Common myeloid progenitor, CD34-positive (primary cell): Measurements from ENCODE around the gene ABCA6. TPM values are rescaled to one million over a fixed set of nuclear protein-coding genes. Genes with fewer than 3 reads are reported as not detected.

ENCODE experiments used
- CTCF ChIA-PET: fragments of 350-600 bp; sonication (Branson Sonifier 250); formaldehyde crosslinking; loops from one replicate; lab custom pipeline; 2021; ENCODE audit warnings: antibody characterized with exemption; lab: Charles Lee
- POLR2A ChIA-PET: fragments of 350-600 bp; sonication (Branson Sonifier 250); formaldehyde crosslinking; loops from one replicate; lab custom pipeline; 2021; ENCODE audit warnings: antibody characterized with exemption; lab: Charles Lee
- DNase-seq, 3 donors: peaks; one replicate each; pipeline versions ENCODE4 v3.0.0 to v3.0.0-alpha.2; 2013
- H3K27ac ChIP-seq, 2 experiments: 1 replicate in 1 of 2; 2 replicates in 1 of 2; pipeline ENCODE4 v1.7.0; 2013; ENCODE audit warnings: inconsistent platforms in 2 of 2, low read length in 2 of 2, mild to moderate bottlenecking in 2 of 2, low read depth in 1 of 2, moderate library complexity in 1 of 2; ENCODE audit not compliant: severe bottlenecking in 2 of 2, insufficient read depth in 1 of 2, poor library complexity in 1 of 2
- H3K27me3 ChIP-seq, 5 experiments: replicated peaks in 2 of 5; 1 replicate in 3 of 5; 2 replicates in 2 of 5; pipeline versions ENCODE4 v1.6.1 to v1.7.0; 2013; ENCODE audit warnings: low read length in 4 of 5, mild to moderate bottlenecking in 2 of 5, moderate library complexity in 2 of 5, inconsistent platforms in 1 of 5; ENCODE audit not compliant: insufficient read depth in 5 of 5, control insufficient read depth in 4 of 5
- H3K36me3 ChIP-seq, 4 experiments: 1 replicate in 2 of 4; 2 replicates in 2 of 4; pipeline versions ENCODE4 v1.6.1 to v1.7.0; 2013; ENCODE audit warnings: low read length in 3 of 4, control low read depth in 1 of 4, mild to moderate bottlenecking in 1 of 4; ENCODE audit not compliant: control insufficient read depth in 4 of 4, insufficient read depth in 4 of 4
- H3K4me1 ChIP-seq, 4 experiments: 1 replicate in 3 of 4; 2 replicates in 1 of 4; pipeline versions ENCODE4 v1.6.1 to v1.7.1; 2013; ENCODE audit warnings: low read length in 3 of 4, mild to moderate bottlenecking in 3 of 4, control low read depth in 1 of 4, inconsistent platforms in 1 of 4, moderate library complexity in 1 of 4; ENCODE audit not compliant: control insufficient read depth in 4 of 4, insufficient read depth in 4 of 4; ENCODE audit errors: control extremely low read depth in 1 of 4
- H3K4me3 ChIP-seq, 7 experiments: 1 replicate in 4 of 7; 2 replicates in 3 of 7; pipeline versions ENCODE4 v1.5.1 to v1.7.0; 2013; ENCODE audit warnings: mild to moderate bottlenecking in 7 of 7, low read length in 6 of 7, moderate library complexity in 6 of 7, inconsistent platforms in 2 of 7, low read depth in 2 of 7, control low read depth in 1 of 7; ENCODE audit not compliant: insufficient read depth in 4 of 7, control insufficient read depth in 1 of 7; ENCODE audit errors: extremely low read depth in 1 of 7
- H3K9me3 ChIP-seq, 5 experiments: 1 replicate in 4 of 5; 2 replicates in 1 of 5; pipeline versions ENCODE4 v1.6.1 to v1.7.1; 2013; ENCODE audit warnings: low read length in 4 of 5, mild to moderate bottlenecking in 2 of 5, inconsistent platforms in 1 of 5, low read depth in 1 of 5, moderate library complexity in 1 of 5; ENCODE audit not compliant: control insufficient read depth in 4 of 5, insufficient read depth in 2 of 5; ENCODE audit errors: control extremely low read depth in 1 of 5
- WGBS: methylation state at CpG from one replicate; pipeline ENCODE4 v1.1.5; 2013; ENCODE audit not compliant: insufficient coverage; 5-methylcytosine and 5-hydroxymethylcytosine counted together
- polyA plus RNA-seq: library from polyadenylated mRNA; unstranded; fragments of 120-200 nt; gene quantifications from one replicate; pipeline ENCODE4 v1.2.1, GENCODE V29; 2013

The ABCA6 gene, protein sequence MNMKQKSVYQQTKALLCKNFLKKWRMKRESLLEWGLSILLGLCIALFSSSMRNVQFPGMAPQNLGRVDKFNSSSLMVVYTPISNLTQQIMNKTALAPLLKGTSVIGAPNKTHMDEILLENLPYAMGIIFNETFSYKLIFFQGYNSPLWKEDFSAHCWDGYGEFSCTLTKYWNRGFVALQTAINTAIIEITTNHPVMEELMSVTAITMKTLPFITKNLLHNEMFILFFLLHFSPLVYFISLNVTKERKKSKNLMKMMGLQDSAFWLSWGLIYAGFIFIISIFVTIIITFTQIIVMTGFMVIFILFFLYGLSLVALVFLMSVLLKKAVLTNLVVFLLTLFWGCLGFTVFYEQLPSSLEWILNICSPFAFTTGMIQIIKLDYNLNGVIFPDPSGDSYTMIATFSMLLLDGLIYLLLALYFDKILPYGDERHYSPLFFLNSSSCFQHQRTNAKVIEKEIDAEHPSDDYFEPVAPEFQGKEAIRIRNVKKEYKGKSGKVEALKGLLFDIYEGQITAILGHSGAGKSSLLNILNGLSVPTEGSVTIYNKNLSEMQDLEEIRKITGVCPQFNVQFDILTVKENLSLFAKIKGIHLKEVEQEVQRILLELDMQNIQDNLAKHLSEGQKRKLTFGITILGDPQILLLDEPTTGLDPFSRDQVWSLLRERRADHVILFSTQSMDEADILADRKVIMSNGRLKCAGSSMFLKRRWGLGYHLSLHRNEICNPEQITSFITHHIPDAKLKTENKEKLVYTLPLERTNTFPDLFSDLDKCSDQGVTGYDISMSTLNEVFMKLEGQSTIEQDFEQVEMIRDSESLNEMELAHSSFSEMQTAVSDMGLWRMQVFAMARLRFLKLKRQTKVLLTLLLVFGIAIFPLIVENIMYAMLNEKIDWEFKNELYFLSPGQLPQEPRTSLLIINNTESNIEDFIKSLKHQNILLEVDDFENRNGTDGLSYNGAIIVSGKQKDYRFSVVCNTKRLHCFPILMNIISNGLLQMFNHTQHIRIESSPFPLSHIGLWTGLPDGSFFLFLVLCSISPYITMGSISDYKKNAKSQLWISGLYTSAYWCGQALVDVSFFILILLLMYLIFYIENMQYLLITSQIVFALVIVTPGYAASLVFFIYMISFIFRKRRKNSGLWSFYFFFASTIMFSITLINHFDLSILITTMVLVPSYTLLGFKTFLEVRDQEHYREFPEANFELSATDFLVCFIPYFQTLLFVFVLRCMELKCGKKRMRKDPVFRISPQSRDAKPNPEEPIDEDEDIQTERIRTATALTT (N-terminal part only)
- 0.22 TPM for polyA plus RNA-seq

DNA sequence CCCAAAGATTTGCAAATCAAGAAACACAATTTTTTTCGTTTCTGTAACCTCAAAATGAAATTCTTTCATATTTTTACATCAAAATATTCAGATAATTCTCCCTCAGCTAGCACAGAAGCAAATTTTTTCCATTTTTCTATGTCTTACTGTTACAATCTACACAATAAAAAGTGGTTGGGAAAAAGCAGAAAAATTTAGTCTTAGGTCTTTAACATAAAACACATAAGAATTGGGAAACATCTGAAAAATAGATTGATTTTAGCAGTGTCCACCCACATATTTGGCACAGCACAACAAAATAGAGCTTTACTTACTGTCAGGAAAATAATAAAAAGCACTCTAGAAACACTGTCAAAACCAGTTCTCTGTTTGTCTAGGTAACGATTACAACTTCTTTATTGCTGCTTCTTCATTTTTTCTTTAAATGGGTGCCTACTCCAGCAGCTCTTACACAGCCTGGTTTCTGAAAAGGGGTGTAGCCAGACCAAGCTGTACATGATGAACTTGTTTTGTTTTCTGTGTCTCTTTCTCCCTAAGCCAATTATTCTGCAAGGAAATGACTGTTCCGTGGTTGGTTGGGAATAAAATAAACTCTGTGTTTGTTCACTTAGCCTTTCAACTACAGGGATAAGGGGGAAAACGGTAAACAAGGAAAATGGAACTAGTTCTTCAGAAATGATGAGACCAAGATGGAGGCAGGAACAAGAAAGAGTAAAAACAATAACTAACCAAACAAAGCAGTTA, at the start of gene ABCA6:
Gene ABCA6 (minus strand): TSS at position 465 of the 744 bp plus-strand sequence. CDS start 1,192 bp downstream, outside the sequence.
- H3K27ac ChIP-seq: no peak within 1 kb of the TSS
- ChIA-PET CTCF (interaction anchor here (1.6 kb wide), 1 partner anchor 26 kb away, joined by 3 read pairs; no protein-coding TSS in a partner anchor), POLR2A (no interaction called here)
- H3K4me1 ChIP-seq: no peaks in the 10 kb centered on the region
- no peak for DNase-seq
- H3K36me3 ChIP-seq: no peaks in the 10 kb centered on the region
- 93% methylated on average over 2 of the region's 4 CpGs for WGBS
- H3K27me3 ChIP-seq: no peaks in the 10 kb centered on the region
- H3K9me3 ChIP-seq: peaks cover 0 to 1% (median 0%) of the 10 kb centered on the region in 5 experiments
- H3K4me3 ChIP-seq: no peak within 1 kb of the TSS

DNA sequence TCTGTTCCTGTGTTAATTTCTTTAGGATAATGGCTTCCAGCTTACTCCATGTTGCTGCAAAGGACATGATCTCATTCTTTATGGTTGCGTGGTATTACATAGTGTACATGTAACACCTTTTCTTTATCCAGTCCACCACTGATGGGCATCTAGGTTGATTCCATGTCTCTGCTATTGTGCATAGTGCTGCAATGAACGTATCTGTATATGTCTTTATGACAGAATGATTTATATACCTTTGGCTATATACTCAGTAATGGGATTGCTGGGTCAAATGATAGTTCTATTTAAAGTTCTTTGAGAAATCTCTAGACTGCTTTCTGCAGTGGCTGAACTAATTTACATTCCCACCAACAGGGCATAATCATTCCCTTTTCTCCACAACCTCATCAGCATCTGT, 47.1 kb upstream of the ABCA6 start:
- no peak for DNase-seq
- Histone ChIP-seq H3K27ac (no peak overlapping the region), H3K4me1 (no peaks in the 10 kb centered on the region), H3K4me3 (no peak overlapping the region), H3K36me3 (no peaks in the 10 kb centered on the region), H3K9me3 (no peaks in the 10 kb centered on the region), H3K27me3 (no peaks in the 10 kb centered on the region)
- ChIA-PET POLR2A (no interaction called here), CTCF (no interaction called here)
- no CpG with 5 or more reads among the region's 2 CpGs for WGBS

- CTCF ChIA-PET: interaction anchor here (2.2 kb wide), 1 partner anchor 416 kb away, joined by 4 read pairs; no protein-coding TSS in a partner anchor
- DNase-seq: no peak
- POLR2A ChIA-PET: interaction anchor here (0.5 kb wide), 1 partner anchor 9 kb away, joined by 5 read pairs; no protein-coding TSS in a partner anchor
- H3K4me3 ChIP-seq: no peak overlapping the region
- no peaks in the 10 kb centered on the region for H3K36me3 ChIP-seq
- no peaks in the 10 kb centered on the region for H3K27me3 ChIP-seq
- H3K9me3 ChIP-seq: no peaks in the 10 kb centered on the region
- H3K4me1 ChIP-seq: no peaks in the 10 kb centered on the region
- 82% methylated on average over 1 of the region's 1 CpG for WGBS
- H3K27ac ChIP-seq: no peak overlapping the region
Observed at GRCh38 chr17:69188064-69188463, 46.4 kb upstream of the ABCA6 start.

- Histone ChIP-seq H3K4me1 (no peaks in the 10 kb centered on the region), H3K36me3 (no peaks in the 10 kb centered on the region), H3K4me3 (no peak overlapping the region), H3K27ac (no peak overlapping the region), H3K9me3 (no peaks in the 10 kb centered on the region), H3K27me3 (no peaks in the 10 kb centered on the region)
- ChIA-PET CTCF (interaction anchor here (2.2 kb wide), 1 partner anchor 415 kb away, joined by 4 read pairs; no protein-coding TSS in a partner anchor), POLR2A (interaction anchor here (0.5 kb wide), 1 partner anchor 8 kb away, joined by 5 read pairs; no protein-coding TSS in a partner anchor)
- no peak for DNase-seq
Observed at GRCh38 chr17:69187294-69187693, 45.6 kb upstream of the ABCA6 start.

DNA sequence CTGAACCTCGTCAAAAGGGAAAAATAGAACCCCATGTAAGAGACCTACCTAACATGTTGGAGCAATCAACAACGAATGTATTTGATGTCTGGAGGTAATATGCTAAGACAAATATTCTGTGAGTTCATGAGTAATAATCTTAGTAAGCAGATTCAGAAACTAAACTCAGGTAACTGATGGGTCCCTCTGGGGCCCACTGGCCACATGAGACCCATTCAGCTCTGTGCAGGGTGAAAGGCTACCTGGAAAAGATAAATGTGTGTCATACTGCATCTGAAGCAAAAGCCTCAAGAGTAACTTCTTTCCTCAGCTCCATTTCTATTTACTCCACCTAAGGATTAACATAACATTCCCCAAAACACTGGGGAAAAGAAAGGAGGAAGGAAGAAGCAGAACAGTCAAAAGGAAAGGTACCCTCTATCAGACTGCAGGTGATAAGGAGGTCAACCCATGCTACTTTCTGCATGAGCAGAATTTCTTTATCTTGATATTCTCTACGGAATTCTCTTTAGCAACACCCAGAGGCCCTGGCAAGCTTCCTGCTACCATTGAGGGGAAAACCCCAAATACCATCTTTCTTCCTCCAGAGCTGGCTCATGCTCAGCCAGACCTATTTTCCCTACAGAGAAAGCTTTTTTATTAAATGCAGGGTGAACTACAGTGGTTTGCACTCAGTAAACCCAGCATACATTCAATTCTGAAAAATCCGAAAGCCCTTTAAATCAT, 37.7 kb upstream of the ABCA6 start:
- WGBS: 36% methylated on average over 2 of the region's 4 CpGs
- POLR2A ChIA-PET: interaction anchor here (0.5 to 0.7 kb wide), 3 partner anchors 8 to 722 kb away, joined by 3 to 5 read pairs (median 3); no protein-coding TSS in a partner anchor

GRCh38 chr17:69176457-69176795, 34.7 kb upstream of the ABCA6 start:
- Histone ChIP-seq H3K27ac (no peak overlapping the region), H3K36me3 (no peaks in the 10 kb centered on the region), H3K9me3 (no peaks in the 10 kb centered on the region), H3K4me1 (peaks cover 8 to 23% (median 15%) of the 10 kb centered on the region in 4 experiments), H3K27me3 (no peaks in the 10 kb centered on the region), H3K4me3 (no peak overlapping the region)
- no CpG with 5 or more reads among the region's 1 CpG for WGBS
- CTCF ChIA-PET: no interaction called here
- POLR2A ChIA-PET: no interaction called here
- no peak for DNase-seq

More for the DNA sequence above, 37.7 kb upstream of the ABCA6 start:
- H3K27ac ChIP-seq: no peak overlapping the region
- CTCF ChIA-PET: no interaction called here
- H3K36me3 ChIP-seq: no peaks in the 10 kb centered on the region
- DNase-seq: peak in 2 of 3 donors; percentile 25 to 33
- H3K4me1 ChIP-seq: peaks cover 8 to 23% (median 15%) of the 10 kb centered on the region in 4 experiments
- H3K27me3 ChIP-seq: no peaks in the 10 kb centered on the region
- no peaks in the 10 kb centered on the region for H3K9me3 ChIP-seq
- H3K4me3 ChIP-seq: peak overlapping the region in 1 of 7 experiments; percentile 33
